Measurements from ENCODE around the gene ZNF688. TPM values are rescaled to one million over a fixed set of nuclear protein-coding genes. Genes with fewer than 3 reads are reported as not detected.

Gene ZNF688
- total and polyA plus RNA-seq, 2 of the 13 experiments (the other 11 are each of a cell fraction or from before 2014, with no cell fraction given), result 2.4 to 5.4 TPM

- no peak for TF ChIP-seq E2F5 (CRISPR knock-in tag; conservative IDR thresholded peaks at IDR 0.05)
- peak; percentile 98 for TF ChIP-seq MTF2 (CRISPR knock-in tag; IDR thresholded peaks at IDR 0.05; ENCODE audit: borderline replicate concordance)
- peak; percentile 89 for TF ChIP-seq ASH2L (IDR thresholded peaks at IDR 0.05; ENCODE audit: insufficient read length, low read depth, low read length)
- TF ChIP-seq AGO1 (IDR thresholded peaks at IDR 0.05; ENCODE audit: low read depth, low read length, poor library complexity, severe bottlenecking), result peak; percentile 44
- 0 out of 2 replicates have a peak, but pooled peaks have one; percentile 32 for TF ChIP-seq ATF3 (CRISPR knock-in tag; IDR thresholded peaks at IDR 0.05)
- peak; percentile 96 for TF ChIP-seq AGO2 (optimal IDR thresholded peaks at IDR 0.05; ENCODE audit: low read depth, low read length)
- TF ChIP-seq ZNF747 (CRISPR knock-in tag; IDR thresholded peaks at IDR 0.05; ENCODE audit: borderline replicate concordance), result no peak
- peak; percentile 84; the same call in 1 of the 2 replicates for TF ChIP-seq ZNF235 (CRISPR knock-in tag; IDR thresholded peaks at IDR 0.05; ENCODE audit: borderline replicate concordance)
- TF ChIP-seq HNRNPH1 (optimal IDR thresholded peaks at IDR 0.05; ENCODE audit: low read depth, low read length), result no peak
- no peak for TF ChIP-seq PRMT3 (CRISPR knock-in tag; IDR thresholded peaks at IDR 0.05; ENCODE audit: borderline replicate concordance, low read depth)
- TF ChIP-seq CSRNP1 (CRISPR knock-in tag; IDR thresholded peaks at IDR 0.05), result peak; percentile 78; the same call in 1 of the 2 replicates
- TF ChIP-seq ZBTB44 (CRISPR knock-in tag; IDR thresholded peaks at IDR 0.05), result 0 out of 2 replicates have a peak, but pooled peaks have one; percentile 30
- TF ChIP-seq ETV5 (CRISPR knock-in tag; IDR thresholded peaks at IDR 0.05; ENCODE audit: borderline replicate concordance), result peak; percentile 49; the same call in 1 of the 2 replicates
- TF ChIP-seq TAF1 (CRISPR knock-in tag; IDR thresholded peaks at IDR 0.05), result peak; percentile 83
- no peak for TF ChIP-seq TERF1 (CRISPR knock-in tag; IDR thresholded peaks at IDR 0.05)
- peak; percentile 89 for TF ChIP-seq IKZF4 (CRISPR knock-in tag; IDR thresholded peaks at IDR 0.05; ENCODE audit: borderline replicate concordance, low read depth, not compliant biosample characterization)
- no peak for TF ChIP-seq GLMP (CRISPR knock-in tag; IDR thresholded peaks at IDR 0.05; ENCODE audit: borderline replicate concordance)
- TF ChIP-seq ZNF639 (CRISPR knock-in tag; conservative IDR thresholded peaks at IDR 0.05), result peak; percentile 94
Measured at GRCh38 chr16:30557957-30558788, 13.3 kb downstream of the ZNF688 start, which contains the start of gene ZNF764 (continued).

All from HepG2 (cell line).